Duodenal mucosa (tissue), 2 donors: ENCODE measurements around the gene C17orf107.
"Not testable (repeated sequence)": the region's sequence is repeated elsewhere in the genome, so short reads cannot be mapped to it uniquely, and the experiment has no call there.

Source experiments
- H3K27ac ChIP-seq: one replicate; pipeline ENCODE4 v1.7.0; 2013; ENCODE audit warnings: low read depth, low read length
- H3K27me3 ChIP-seq, 2 donors: one replicate each; pipeline ENCODE4 v1.7.0; 2013; ENCODE audit warnings: low read length in 2 of 2, control low read depth in 1 of 2; ENCODE audit not compliant: insufficient read depth in 2 of 2, control insufficient read depth in 1 of 2
- H3K36me3 ChIP-seq, 2 donors: one replicate each; pipeline ENCODE4 v1.7.0; 2013; ENCODE audit warnings: low read length in 2 of 2, control low read depth in 1 of 2; ENCODE audit not compliant: insufficient read depth in 2 of 2, control insufficient read depth in 1 of 2
- H3K4me1 ChIP-seq, 2 donors: one replicate each; pipeline ENCODE4 v1.7.0; 2013; ENCODE audit warnings: low read length in 2 of 2, control low read depth in 1 of 2; ENCODE audit not compliant: insufficient read depth in 2 of 2, control insufficient read depth in 1 of 2
- H3K4me3 ChIP-seq, 2 donors: one replicate each; pipeline ENCODE4 v1.7.0; 2013; ENCODE audit warnings: low read length in 2 of 2, low read depth in 1 of 2
- H3K9ac ChIP-seq, 2 donors: one replicate each; pipeline ENCODE4 v1.7.0; 2013; ENCODE audit warnings: low read length in 2 of 2, low read depth in 1 of 2
- H3K9me3 ChIP-seq, 2 donors: one replicate each; pipeline ENCODE4 v1.7.0; 2013; ENCODE audit warnings: low read length in 2 of 2, control low read depth in 1 of 2; ENCODE audit not compliant: control insufficient read depth in 1 of 2

C17orf107 gene

DNA sequence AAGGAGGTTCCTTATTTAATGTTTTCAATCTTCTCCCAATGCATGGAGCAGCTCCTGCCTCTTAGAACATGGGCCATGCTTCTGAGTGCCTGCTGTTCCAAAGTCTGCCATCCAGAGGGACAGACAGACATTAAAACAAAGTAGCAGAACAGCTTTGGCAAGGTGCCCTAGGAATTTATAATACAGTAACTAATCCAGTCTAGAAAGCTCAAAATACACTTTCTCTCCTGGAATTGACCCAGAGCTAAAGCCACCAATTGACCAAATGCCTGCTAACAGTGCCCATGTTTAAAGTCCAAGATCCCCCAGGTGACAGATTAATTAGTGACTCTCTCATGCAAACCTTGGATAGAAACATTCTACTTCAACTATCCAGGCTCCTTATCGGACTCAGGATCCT is 14.7 kb downstream of the C17orf107 start:
- peaks cover 5 to 9% of the 10 kb centered on the region in 2 donors for H3K4me1 ChIP-seq
- no peak overlapping the region for H3K4me3 ChIP-seq
- H3K27ac ChIP-seq: no peak overlapping the region
- no peak overlapping the region for H3K9ac ChIP-seq
- no peaks in the 10 kb centered on the region for H3K36me3 ChIP-seq
- H3K27me3 ChIP-seq: no peaks in the 10 kb centered on the region
- no peaks in the 10 kb centered on the region for H3K9me3 ChIP-seq

DNA sequence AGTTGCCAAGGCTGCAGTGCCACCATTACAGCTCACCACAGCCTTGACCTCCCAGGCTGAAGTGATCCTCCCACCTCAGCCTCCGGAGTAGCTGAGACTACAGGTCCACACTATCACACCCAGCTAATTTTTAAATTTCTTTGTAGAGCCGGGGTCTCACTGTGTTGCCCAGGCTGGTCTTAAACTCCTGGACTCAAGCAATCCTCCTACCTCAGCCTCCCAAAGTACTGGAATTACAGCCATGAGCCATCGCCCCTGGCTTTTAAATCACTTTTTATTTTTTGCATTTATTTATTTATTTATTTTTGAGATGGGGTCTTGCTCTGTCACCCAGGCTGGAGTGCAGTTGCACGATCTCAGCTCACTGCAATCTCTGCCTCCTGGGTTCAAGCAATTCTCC is 15.2 kb downstream of the C17orf107 start:
- H3K27me3 ChIP-seq, H3K4me1 ChIP-seq, H3K36me3 ChIP-seq, H3K4me3 ChIP-seq, H3K9me3 ChIP-seq, H3K27ac ChIP-seq, H3K9ac ChIP-seq: not testable (repeated sequence)

DNA sequence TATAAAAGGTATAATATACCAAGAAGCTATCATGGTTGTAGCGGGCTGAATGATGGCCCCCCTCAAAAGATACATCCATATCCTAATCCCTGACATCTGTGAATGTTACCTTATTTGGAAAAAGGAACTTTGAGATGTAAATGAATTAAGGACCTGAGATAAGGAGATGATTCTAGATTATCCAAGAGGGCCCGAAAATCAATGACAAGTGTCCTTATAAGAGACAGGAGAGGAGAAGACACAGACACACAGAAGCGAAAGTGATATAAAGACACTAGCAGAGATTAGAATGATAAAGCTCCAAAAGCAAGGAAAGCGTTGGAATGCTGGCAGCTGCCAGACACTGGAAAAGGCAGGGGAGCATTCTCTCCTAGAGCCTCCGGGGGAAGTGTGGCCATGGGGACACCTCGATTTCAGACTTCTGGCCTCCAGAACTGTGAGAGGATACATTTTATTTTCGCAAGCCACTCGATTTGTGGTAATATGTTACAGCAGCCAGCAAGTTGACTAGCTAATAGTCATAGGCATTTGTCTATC is 20.2 kb downstream of the C17orf107 start:
- H3K4me1 ChIP-seq: no peaks in the 10 kb centered on the region
- no peaks in the 10 kb centered on the region for H3K9me3 ChIP-seq
- no peak overlapping the region for H3K9ac ChIP-seq
- no peak overlapping the region for H3K4me3 ChIP-seq
- H3K27ac ChIP-seq: no peak overlapping the region
- H3K36me3 ChIP-seq: no peaks in the 10 kb centered on the region
- no peaks in the 10 kb centered on the region for H3K27me3 ChIP-seq

DNA sequence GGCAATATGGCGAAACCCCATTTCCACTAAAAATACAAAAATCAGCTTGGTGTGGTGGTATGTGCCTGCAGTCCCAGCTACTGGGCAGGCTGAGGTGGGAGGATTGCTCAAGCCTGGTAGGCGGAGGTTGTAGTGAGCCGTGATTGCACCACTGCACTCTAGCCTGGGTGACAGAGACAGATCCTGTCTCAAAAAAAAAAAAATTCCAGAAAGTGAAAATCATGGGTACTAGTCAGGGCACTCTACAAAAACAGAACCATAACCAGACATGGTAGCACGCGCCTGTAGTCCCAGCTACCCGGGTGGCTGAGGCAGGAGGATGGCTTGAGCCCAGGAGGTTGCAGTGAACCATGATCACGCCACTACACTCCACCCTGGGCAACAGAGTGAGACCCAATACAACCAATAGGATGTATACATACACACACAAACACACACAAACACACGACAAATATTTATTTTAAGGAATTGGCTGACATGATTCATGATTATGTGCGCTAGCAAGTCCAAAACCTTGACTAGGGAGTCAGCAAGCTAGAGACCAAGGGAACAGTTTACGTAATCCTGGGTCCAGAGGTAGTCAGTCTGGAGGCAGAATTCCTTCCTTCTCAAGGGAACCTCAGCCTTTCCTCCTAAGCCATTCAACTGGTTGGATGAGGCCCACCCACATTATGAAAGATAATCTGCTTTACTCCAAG is 21.2 kb downstream of the C17orf107 start:
- no peak overlapping the region for H3K27ac ChIP-seq
- no peak overlapping the region for H3K4me3 ChIP-seq
- no peak overlapping the region for H3K9ac ChIP-seq
- no peaks in the 10 kb centered on the region for H3K9me3 ChIP-seq
- H3K4me1 ChIP-seq: no peaks in the 10 kb centered on the region
- H3K36me3 ChIP-seq: no peaks in the 10 kb centered on the region
- no peaks in the 10 kb centered on the region for H3K27me3 ChIP-seq

DNA sequence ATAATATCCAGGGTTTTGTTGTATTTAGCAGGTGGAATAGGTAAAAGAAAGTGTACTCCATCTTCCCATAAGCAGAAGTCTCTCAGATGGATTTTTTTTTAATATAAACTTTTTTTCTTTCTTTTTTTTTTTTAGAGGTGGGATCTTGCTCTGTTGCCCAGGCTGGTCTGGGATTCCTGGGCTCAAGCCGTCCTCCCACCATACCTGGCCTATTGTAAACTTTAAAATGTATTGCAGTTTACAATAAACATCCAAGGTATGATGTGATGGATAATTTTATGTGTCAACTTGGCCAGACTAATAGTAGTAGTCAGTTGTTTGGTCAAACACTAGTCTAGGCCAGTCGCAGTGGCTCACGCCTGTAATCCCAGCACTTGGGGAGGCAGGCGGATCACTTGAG is 22.0 kb downstream of the C17orf107 start:
- H3K9me3 ChIP-seq: no peaks in the 10 kb centered on the region
- no peaks in the 10 kb centered on the region for H3K4me1 ChIP-seq
- H3K9ac ChIP-seq: no peak overlapping the region
- no peak overlapping the region for H3K4me3 ChIP-seq
- no peaks in the 10 kb centered on the region for H3K36me3 ChIP-seq
- no peak overlapping the region for H3K27ac ChIP-seq
- H3K27me3 ChIP-seq: no peaks in the 10 kb centered on the region

DNA sequence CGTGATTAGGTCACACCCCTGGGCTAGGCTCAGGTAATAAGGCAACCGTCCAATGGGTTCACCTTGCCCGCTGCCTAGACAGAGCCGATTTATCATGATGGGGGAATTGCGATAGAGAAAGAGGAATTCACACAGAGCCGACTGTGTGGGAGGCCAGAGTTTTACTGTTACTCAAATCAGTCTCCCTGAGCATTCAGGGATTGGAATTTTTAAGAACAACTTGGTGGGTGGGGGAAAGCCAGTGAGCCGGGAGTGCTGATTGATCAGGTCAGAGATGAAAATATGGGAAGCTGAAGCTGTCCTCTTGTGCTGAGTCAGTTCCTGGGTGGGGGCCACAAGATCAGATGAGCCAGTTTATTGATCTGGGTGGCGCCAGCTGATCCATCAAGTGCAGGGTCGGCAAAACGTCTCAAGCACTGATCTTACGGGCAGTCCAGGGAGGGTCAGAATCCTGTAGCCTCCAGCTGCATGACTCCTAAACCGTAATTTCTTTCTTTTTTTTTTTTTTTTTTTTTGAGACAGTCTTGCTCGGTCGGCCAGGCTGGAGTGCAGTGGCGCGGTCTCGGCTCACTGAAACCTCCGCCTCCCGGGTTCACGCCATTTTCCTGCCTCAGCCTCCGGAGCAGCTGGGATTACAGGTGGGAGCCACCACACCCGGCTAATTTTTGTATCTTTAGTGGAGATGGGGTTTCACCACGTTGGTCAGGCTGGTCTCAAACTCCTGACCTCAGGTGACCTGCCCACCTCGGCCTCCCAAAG is 27.4 kb downstream of the C17orf107 start:
- H3K36me3 ChIP-seq, H3K9me3 ChIP-seq, H3K27ac ChIP-seq, H3K4me3 ChIP-seq, H3K4me1 ChIP-seq, H3K9ac ChIP-seq, H3K27me3 ChIP-seq: not testable (repeated sequence)

DNA sequence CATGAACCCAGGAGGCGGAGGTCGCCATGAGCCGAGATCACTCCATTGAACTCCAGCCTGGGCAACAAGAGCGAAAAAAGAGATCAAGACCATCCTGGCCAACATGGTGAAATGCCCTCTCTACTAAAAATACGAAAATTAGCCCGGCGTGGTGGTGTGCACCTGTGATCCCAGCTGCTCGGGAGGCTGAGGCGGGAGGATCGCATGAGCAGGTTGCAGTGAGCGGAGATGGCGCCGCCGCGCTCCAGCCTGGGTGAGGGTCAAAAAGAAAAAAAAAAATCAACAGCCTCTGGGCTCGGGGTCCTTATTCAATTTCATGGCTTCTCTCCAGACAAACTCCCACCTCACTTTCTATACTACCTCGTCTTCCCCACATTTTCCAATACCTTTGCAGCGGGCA is 29.5 kb downstream of the C17orf107 start:
- Histone ChIP-seq H3K27me3 (no peaks in the 10 kb centered on the region), H3K36me3 (no peaks in the 10 kb centered on the region), H3K27ac (no peak overlapping the region), H3K9ac (no peak overlapping the region), H3K9me3 (no peaks in the 10 kb centered on the region), H3K4me1 (peaks cover under 1% of the 10 kb centered on the region in 2 donors), H3K4me3 (no peak overlapping the region)

DNA sequence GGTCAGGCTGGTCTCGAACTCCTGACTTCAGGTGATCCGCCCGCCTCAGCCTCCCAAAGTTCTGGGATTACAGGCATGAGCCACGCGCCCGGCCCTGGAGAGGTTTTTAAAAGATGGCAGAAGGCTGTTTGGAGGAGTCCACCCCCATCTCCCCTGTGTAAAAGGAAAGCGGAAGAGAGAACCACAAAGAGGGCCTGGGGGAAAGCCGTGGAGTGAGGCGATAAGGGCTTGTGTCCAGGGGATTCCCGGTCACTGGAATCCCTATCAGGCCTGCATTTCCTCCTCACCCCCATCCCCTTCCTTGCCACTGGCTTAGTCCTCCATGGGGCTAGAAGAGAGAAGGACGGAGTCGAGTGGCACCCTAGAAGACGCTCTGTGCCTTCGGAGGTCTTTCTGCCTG is 32.6 kb downstream of the C17orf107 start, which contains the start of gene GP1BA:
Gene GP1BA, plus strand, starts transcription at position 315 of the 400 bp plus-strand sequence. CDS start 328 bp downstream, outside the sequence.
- peaks cover 9% of the 10 kb centered on the region in 2 donors for H3K4me1 ChIP-seq
- no peak within 1 kb of the TSS for H3K27ac ChIP-seq
- no peak within 1 kb of the TSS for H3K9ac ChIP-seq
- no peaks in the 10 kb centered on the region for H3K27me3 ChIP-seq
- peaks cover under 1 to 9% of the 10 kb centered on the region in 2 donors for H3K36me3 ChIP-seq
- H3K4me3 ChIP-seq: no peak within 1 kb of the TSS
- no peaks in the 10 kb centered on the region for H3K9me3 ChIP-seq

DNA sequence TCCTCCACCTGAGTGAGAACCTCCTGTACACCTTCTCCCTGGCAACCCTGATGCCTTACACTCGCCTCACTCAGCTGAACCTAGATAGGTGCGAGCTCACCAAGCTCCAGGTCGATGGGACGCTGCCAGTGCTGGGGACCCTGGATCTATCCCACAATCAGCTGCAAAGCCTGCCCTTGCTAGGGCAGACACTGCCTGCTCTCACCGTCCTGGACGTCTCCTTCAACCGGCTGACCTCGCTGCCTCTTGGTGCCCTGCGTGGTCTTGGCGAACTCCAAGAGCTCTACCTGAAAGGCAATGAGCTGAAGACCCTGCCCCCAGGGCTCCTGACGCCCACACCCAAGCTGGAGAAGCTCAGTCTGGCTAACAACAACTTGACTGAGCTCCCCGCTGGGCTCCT is 33.4 kb downstream of the C17orf107 start:
- Histone ChIP-seq H3K36me3 (peaks cover 8 to 17% of the 10 kb centered on the region in 2 donors), H3K4me3 (no peak overlapping the region), H3K4me1 (peaks cover 9% of the 10 kb centered on the region in 2 donors), H3K27me3 (no peaks in the 10 kb centered on the region), H3K27ac (no peak overlapping the region), H3K9ac (no peak overlapping the region), H3K9me3 (no peaks in the 10 kb centered on the region)

DNA sequence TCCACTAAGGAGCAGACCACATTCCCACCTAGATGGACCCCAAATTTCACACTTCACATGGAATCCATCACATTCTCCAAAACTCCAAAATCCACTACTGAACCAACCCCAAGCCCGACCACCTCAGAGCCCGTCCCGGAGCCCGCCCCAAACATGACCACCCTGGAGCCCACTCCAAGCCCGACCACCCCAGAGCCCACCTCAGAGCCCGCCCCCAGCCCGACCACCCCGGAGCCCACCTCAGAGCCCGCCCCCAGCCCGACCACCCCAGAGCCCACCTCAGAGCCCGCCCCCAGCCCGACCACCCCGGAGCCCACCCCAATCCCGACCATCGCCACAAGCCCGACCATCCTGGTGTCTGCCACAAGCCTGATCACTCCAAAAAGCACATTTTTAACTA is 34.3 kb downstream of the C17orf107 start:
- Histone ChIP-seq H3K9me3 (no peaks in the 10 kb centered on the region), H3K27ac (no peak overlapping the region), H3K4me1 (peaks cover 14 to 16% of the 10 kb centered on the region in 2 donors), H3K36me3 (peaks cover 12 to 25% of the 10 kb centered on the region in 2 donors), H3K27me3 (no peaks in the 10 kb centered on the region), H3K9ac (no peak overlapping the region), H3K4me3 (no peak overlapping the region)
